GM18505 (cell line): ENCODE data around the gene ANLN.

Source experiments
- ATAC-seq: cut with Tn5 transposase; IDR thresholded peaks from one replicate; pipeline ENCODE4 v1.9.1; 2021; ENCODE audit not compliant: unreplicated experiment
- POLR2A ChIP-seq: IDR thresholded peaks from 4 replicates; pipeline ENCODE4 v1.6.1; 2011; ENCODE audit warnings: borderline replicate concordance; ENCODE audit not compliant: insufficient read depth, insufficient read length; ENCODE audit errors: extremely low read depth

Gene ANLN

GRCh38 chr7:36497775-36498174, 108.1 kb downstream of the ANLN start:
- no peak for TF ChIP-seq POLR2A
- no peak for ATAC-seq
